22Rv1 (cell line): ENCODE data around the gene CHKA.
"Not testable (repeated sequence)": the region's sequence is repeated elsewhere in the genome, so short reads cannot be mapped to it uniquely, and the experiment has no call there.

Experiments
- H3K27ac ChIP-seq: fragments of 450-650 bp; 2 replicates; pipeline ENCODE4 v1.5.1; 2017
- ZFX ChIP-seq: fragments of 450-650 bp; IDR thresholded peaks from 2 replicates; pipeline ENCODE4 v1.6.1; 2017; ENCODE audit warnings: antibody characterized with exemption, borderline replicate concordance
- TF ChIP-seq, protein P1 (sequence below): fragments of 450-650 bp; IDR thresholded peaks from 2 replicates; pipeline ENCODE4 v1.5.1; 2017; ENCODE audit warnings: mild to moderate bottlenecking

The CHKA gene

GRCh38 chr11:68096962-68097361 lies 24.2 kb downstream of the CHKA start:
- H3K27ac ChIP-seq = no peak overlapping the region
- TF ChIP-seq ZFX = no peak
- TF ChIP-seq, protein P1, sequence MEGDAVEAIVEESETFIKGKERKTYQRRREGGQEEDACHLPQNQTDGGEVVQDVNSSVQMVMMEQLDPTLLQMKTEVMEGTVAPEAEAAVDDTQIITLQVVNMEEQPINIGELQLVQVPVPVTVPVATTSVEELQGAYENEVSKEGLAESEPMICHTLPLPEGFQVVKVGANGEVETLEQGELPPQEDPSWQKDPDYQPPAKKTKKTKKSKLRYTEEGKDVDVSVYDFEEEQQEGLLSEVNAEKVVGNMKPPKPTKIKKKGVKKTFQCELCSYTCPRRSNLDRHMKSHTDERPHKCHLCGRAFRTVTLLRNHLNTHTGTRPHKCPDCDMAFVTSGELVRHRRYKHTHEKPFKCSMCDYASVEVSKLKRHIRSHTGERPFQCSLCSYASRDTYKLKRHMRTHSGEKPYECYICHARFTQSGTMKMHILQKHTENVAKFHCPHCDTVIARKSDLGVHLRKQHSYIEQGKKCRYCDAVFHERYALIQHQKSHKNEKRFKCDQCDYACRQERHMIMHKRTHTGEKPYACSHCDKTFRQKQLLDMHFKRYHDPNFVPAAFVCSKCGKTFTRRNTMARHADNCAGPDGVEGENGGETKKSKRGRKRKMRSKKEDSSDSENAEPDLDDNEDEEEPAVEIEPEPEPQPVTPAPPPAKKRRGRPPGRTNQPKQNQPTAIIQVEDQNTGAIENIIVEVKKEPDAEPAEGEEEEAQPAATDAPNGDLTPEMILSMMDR = no peak

DNA sequence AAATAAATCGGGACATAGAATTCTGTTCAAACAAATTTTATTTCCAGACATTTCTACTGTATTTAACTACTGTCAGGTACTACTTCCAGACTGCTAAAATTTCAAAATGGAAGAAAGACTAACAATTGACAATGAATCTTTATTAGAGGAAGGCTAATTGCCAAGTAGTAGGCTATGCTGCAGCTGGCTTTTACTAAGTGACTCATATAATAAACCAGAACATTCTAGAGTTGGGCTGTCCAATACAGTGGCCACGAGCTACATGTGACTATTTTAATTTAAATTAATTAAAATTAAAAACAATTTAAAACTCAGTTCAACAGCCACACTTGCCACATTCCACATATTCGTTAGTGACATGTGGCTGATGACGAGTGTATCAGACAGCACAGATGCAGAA lies 27.6 kb downstream of the CHKA start:
- H3K27ac ChIP-seq = no peak overlapping the region
- TF ChIP-seq ZFX = no peak
- TF ChIP-seq, protein P1 = no peak

- H3K27ac ChIP-seq = not testable (repeated sequence)
These were observed 28.2 kb downstream of the CHKA start for GRCh38 chr11:68092946-68093345.

DNA sequence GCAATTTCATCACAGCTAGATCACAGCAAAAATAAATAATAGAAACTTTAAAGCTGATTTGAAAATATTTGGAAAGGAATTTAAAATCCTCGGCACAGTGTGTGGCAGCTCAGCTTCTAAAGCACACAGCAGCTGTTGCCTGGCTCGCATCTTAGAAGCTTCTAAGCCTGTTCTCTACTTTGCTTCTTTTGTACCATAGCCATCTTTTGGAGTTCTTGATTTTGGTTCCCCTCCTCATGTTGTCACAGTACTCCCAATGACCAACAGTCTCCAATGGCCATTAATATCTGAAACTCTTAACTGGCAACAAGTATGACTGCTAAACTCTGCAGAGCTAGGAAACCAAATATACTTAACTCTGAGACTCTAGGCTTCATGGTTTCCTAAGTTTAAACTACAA lies 28.8 kb downstream of the CHKA start:
- TF ChIP-seq ZFX = no peak
- TF ChIP-seq, protein P1 = no peak
- peak overlapping the region; percentile 66; the same call in 1 of the 2 replicates for H3K27ac ChIP-seq

DNA sequence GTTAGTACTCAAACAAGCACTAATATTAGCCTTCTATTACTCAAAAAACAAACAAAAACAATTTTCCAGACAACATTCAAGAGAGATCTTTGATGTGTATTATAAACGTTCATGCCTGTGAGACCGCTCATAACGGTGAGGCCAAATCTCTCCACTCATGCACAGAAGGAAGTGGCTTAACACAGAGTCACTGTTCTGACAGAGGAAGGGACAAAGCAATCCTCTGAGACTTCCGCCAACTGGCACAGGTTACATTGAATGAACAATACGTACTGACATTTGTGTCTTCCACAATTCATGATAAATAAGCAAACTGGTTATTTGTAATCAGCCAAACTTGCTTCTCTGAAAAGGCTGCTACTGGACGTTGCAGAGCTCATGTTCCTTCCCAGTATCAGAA lies 30.5 kb downstream of the CHKA start:
- TF ChIP-seq ZFX = no peak
- TF ChIP-seq, protein P1 = no peak
- H3K27ac ChIP-seq = peak overlapping the region; percentile 66

DNA sequence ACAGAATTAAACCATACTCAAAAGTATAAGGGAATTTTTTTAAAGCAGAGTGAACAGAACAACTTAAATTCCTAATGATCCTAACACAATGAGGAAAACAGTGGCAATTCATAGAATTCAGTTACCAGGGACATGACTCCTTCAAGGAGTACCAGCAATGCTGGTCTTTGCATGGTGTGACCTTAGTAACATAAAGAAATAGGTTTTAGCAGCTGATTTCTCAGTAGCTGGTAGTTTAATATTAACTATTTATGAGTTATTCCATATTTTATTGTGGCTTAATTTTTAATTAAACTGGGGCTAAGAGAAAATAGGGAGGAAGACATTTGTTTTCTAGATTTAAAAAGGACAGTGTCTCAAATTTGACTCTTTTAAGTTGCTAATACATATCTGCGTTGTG lies 30.9 kb downstream of the CHKA start:
- peak overlapping the region; percentile 66 for H3K27ac ChIP-seq
- TF ChIP-seq ZFX = no peak
- TF ChIP-seq, protein P1 = no peak

DNA sequence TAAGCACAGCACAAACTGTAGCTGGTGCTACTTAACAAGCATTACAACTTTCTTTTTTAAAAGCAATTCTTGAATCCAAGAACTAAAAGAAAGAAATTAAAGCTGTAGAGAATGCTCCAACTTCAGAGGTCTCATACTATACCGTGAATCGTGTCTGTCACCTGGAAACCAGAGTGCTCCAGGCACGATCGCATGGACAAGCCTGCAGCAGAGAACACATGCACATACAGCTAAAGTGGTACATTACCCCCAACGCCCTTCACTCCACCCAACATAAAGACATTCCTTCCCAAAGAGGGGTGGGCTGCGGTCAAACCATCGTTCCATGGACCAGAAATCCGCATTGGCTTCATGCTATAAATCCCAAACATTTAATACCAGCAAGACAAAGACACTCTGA lies 31.5 kb downstream of the CHKA start:
- H3K27ac ChIP-seq = peak overlapping the region; percentile 66
- TF ChIP-seq, protein P1 = no peak
- no peak for TF ChIP-seq ZFX

DNA sequence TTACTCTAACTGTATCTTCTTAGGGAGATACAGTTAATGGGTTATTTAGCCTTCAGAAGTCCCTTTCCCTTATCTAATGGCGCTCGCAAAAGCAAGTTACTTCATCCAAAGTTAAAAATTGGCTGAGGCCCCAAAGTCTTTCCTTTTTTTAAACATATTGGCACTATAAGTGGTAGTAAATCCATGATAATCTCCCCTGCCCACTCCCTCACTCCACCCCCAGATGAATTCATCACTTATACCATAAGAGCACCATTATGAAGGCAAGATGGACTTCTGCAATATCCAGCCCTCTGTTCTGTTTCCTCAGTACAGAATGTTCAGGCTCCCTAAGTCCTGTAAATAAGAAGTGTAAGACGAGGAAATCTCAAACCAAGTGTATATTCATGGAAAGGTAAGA lies 37.7 kb downstream of the CHKA start:
- H3K27ac ChIP-seq = peak overlapping the region; percentile 56
- TF ChIP-seq, protein P1 = no peak
- TF ChIP-seq ZFX = no peak
